Measurements from ENCODE around the gene KCNQ1.

KCNQ1 gene

DNA sequence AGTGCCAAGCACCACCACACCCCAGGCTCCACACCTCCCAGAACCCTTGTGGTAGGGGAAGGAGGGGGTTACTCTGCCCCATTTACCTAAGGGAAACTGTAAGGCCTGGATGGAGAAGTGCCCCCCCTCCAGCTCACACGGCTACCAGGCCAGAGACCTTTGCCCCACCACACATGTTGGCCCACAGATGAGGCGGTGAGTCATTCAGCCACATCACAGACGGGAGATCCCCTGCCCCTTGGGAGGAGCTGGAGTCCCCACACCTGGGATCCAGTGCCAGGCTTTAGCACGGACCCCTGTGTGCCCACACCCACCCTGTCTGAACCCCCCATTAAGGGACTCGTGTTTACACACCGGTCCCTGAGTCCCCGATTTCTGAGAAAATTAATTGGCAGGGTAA lies 415.8 kb downstream of the KCNQ1 start:
- TF ChIP-seq, protein P1, sequence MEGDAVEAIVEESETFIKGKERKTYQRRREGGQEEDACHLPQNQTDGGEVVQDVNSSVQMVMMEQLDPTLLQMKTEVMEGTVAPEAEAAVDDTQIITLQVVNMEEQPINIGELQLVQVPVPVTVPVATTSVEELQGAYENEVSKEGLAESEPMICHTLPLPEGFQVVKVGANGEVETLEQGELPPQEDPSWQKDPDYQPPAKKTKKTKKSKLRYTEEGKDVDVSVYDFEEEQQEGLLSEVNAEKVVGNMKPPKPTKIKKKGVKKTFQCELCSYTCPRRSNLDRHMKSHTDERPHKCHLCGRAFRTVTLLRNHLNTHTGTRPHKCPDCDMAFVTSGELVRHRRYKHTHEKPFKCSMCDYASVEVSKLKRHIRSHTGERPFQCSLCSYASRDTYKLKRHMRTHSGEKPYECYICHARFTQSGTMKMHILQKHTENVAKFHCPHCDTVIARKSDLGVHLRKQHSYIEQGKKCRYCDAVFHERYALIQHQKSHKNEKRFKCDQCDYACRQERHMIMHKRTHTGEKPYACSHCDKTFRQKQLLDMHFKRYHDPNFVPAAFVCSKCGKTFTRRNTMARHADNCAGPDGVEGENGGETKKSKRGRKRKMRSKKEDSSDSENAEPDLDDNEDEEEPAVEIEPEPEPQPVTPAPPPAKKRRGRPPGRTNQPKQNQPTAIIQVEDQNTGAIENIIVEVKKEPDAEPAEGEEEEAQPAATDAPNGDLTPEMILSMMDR (IDR thresholded peaks at IDR 0.05; ENCODE audit: low read depth, low read length, missing control alignments) = no peak
- no peak for DNase-seq (ENCODE audit: low read depth)
- no peak overlapping the region for H3K4me3 ChIP-seq (ENCODE audit: low read depth, low read length)
- in situ Hi-C loops (cut with HindIII; ENCODE audit: low sequenced_read_pairs) = loop anchor here (25.0 kb wide), 1 partner anchor 198 kb away; no protein-coding TSS in a partner anchor

DNA sequence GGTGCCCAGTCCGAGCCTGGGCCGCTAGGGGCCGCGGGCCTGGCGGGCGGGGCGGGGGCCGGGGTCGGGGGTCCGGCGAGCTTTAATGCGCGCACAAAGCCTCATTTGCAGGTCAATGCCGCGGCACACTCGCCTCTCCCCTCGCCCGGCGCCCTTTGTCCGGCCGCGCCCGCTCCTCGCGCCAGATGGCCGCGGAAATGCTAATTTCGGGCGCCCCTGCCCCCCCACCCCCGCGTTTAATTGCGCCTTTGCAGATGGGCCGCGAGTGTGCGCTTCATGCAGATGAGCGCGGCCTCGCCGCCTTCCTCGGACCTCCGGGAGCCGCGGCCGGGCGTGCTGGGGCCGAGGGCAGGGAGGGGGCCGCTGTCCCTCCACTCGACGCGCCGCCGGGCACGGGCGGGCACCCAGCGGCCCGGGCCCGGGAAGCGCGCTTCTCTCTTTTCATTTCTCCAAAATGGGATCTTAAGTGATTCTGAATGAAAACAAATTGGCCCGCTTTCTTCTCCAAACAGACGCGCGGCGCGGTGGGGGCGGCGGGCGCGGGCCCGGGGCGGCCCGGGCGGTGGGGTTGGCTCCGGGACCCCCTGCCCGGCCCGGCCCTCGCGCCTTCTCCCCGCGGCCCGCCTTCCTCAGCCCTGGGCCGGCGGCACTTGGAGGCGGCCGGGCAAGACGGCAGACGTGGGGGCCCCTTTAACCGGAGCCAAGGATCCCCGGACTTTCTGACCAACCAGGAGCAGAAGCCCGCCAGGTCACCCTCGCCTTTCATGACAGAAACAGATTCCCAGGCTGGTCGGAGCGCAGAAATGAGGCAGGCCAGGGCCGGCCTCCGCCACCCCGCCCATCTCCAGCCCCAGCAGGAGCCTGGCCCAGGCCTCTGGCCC lies 417.8 kb downstream of the KCNQ1 start:
- no peak overlapping the region for H3K4me3 ChIP-seq (ENCODE audit: low read depth, low read length)
- in situ Hi-C loops (cut with HindIII; ENCODE audit: low sequenced_read_pairs) = loop anchor here (25.0 kb wide), 1 partner anchor 200 kb away; no protein-coding TSS in a partner anchor
- no peak for DNase-seq (ENCODE audit: low read depth)
- TF ChIP-seq, protein P1 (IDR thresholded peaks at IDR 0.05; ENCODE audit: low read depth, low read length, missing control alignments) = no peak

DNA sequence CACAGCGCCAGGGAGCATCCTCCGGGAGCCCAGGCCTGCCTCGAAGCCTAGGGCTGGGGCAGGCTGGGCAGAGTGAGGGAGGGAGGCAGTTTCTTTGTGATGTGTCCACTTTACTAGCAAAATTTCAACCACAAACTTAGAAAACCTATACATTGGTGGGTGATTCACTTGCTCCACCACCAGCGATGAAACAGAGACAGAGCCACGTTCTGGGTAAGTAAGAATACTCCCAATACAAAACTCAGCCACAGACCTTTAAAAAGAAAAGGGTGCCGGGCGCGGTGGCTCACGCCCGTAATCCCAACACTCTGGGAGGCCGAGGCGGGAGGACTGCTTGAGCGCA lies 418.4 kb downstream of the KCNQ1 start:
- H3K4me3 ChIP-seq (ENCODE audit: low read depth, low read length) = no peak overlapping the region
- no peak for DNase-seq (ENCODE audit: low read depth)
- TF ChIP-seq, protein P1 (IDR thresholded peaks at IDR 0.05; ENCODE audit: low read depth, low read length, missing control alignments) = no peak
- in situ Hi-C loops (cut with HindIII; ENCODE audit: low sequenced_read_pairs) = loop anchor here (25.0 kb wide), 1 partner anchor 201 kb away; no protein-coding TSS in a partner anchor

DNA sequence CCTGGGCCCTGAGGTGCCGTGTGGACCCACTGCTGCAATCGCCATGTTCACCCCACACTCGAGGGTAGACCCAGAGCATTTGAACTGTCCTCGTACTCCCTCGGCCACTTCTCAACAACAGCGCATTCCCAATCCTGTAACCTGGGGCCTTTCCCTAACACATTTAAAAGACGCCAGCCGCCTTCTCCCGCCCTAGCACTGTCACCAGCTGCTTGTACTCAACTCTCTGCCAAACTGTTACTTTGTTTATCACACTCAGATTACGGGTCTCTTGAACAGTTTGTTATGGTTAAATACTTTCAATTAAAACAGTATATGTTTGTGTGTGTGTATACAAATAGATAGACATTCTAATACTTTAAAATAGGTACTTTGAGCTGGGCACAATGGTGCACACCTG lies 420.1 kb downstream of the KCNQ1 start:
- no peak for DNase-seq (ENCODE audit: low read depth)
- H3K4me3 ChIP-seq (ENCODE audit: low read depth, low read length) = no peak overlapping the region
- in situ Hi-C loops (cut with HindIII; ENCODE audit: low sequenced_read_pairs) = loop anchor here (25.0 kb wide), 1 partner anchor 203 kb away; no protein-coding TSS in a partner anchor
- TF ChIP-seq, protein P1 (IDR thresholded peaks at IDR 0.05; ENCODE audit: low read depth, low read length, missing control alignments) = no peak

DNA sequence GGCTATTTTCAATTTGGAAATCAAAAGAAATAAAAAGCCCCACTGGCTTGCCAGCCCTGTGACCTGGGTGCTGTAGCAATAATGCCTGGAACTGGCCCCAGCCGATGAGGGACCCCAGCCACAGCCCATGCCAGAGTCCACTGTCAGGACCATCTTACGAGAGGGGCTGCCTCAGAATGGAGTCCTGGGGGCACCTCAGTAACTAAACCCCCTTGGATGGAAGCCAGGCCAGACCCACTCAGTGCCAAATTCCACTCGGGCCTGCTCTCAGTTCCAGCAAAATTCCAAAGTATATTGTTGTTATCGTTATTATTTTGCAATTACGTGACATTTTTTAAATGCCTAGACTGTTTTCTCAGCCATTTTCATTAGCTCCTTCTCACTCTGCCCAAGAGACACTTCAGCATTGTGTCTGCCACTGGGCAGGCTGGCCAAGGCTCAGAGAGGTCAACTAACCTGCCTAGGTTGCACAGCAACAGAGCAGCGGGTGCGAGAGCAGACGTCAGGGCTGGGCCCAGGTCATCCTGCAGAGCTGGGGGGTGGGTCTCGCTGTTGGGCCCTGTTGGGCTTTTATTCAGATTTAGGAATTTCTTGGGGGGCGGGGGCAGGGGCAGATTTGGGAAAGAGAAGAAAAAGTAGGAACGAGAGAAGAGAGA lies 421.2 kb downstream of the KCNQ1 start:
- no peak for DNase-seq (ENCODE audit: low read depth)
- no peak overlapping the region for H3K4me3 ChIP-seq (ENCODE audit: low read depth, low read length)
- in situ Hi-C loops (cut with HindIII; ENCODE audit: low sequenced_read_pairs) = loop anchor here (25.0 kb wide), 1 partner anchor 204 kb away; no protein-coding TSS in a partner anchor
- TF ChIP-seq, protein P1 (IDR thresholded peaks at IDR 0.05; ENCODE audit: low read depth, low read length, missing control alignments) = no peak

DNA sequence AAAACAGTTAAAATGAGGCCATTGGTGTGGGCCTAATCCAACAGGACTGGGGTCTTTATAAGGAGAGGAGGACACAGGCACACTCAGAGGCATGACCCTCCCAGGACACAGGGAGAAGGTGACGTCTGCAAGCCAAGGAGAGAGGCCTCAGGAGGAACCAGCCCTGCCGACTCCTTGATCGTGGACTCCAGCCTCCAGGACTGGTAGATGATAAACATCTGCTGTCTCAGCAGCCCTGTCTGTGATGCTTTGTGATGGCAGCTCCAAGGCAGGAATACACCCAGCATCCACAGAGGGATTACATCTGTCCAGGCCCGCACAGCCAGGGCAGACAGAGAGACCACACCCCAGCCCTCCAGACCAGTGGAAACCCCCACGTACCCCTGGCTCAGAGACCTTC lies 422.3 kb downstream of the KCNQ1 start:
- DNase-seq (ENCODE audit: low read depth) = no peak
- H3K4me3 ChIP-seq (ENCODE audit: low read depth, low read length) = no peak overlapping the region
- TF ChIP-seq, protein P1 (IDR thresholded peaks at IDR 0.05; ENCODE audit: low read depth, low read length, missing control alignments) = no peak
- in situ Hi-C loops (cut with HindIII; ENCODE audit: low sequenced_read_pairs) = loop anchor here (25.0 kb wide), 1 partner anchor 205 kb away; no protein-coding TSS in a partner anchor

All from astrocyte of the cerebellum (primary cell).